Heart left ventricle (tissue), 16 donors: Measurements from ENCODE around the gene HOXB8. TPM values are rescaled to one million over a fixed set of nuclear protein-coding genes. Genes with fewer than 3 reads are reported as not detected.

Source experiments
- ATAC-seq, 4 donors: fragments of 200-7000 bp; cut with Tn5 transposase; one replicate each; pipeline ENCODE4 v1.9.1; 2020 to 2022; ENCODE audit warnings: moderate library complexity in 4 of 4, mild to moderate bottlenecking in 3 of 4, moderate number of reproducible peaks in 1 of 4
- DNase-seq, 5 donors: peaks; one replicate each; pipeline ENCODE4 v3.0.0-alpha.2; 2020
- H3K27ac ChIP-seq, 12 donors: fragments of 200-600 bp; sonication (generic) in 4 of 12; one replicate each; pipeline versions ENCODE4 v1.5.0 to v1.8.0; 2016 to 2022; ENCODE audit warnings: mild to moderate bottlenecking in 2 of 12
- H3K27me3 ChIP-seq, 9 donors: fragments of 200-600 bp; sonication (generic) in 2 of 9; one replicate each; pipeline versions ENCODE4 v1.5.1 to v1.8.0; 2016 to 2022; ENCODE audit warnings: mild to moderate bottlenecking in 3 of 9
- H3K36me3 ChIP-seq, 9 donors: fragments of 200-600 bp; sonication (generic) in 2 of 9; one replicate each; pipeline versions ENCODE4 v1.5.0 to v1.8.0; 2018 to 2022; ENCODE audit warnings: mild to moderate bottlenecking in 2 of 9
- H3K4me1 ChIP-seq, 12 donors: fragments of 200-600 bp; sonication (generic) in 4 of 12; one replicate each; pipeline versions ENCODE4 v1.5.0 to v1.8.0; 2016 to 2022; ENCODE audit warnings: mild to moderate bottlenecking in 3 of 12
- H3K4me3 ChIP-seq, 12 donors: fragments of 200-600 bp; sonication (generic) in 4 of 12; one replicate each; pipeline versions ENCODE4 v1.5.0 to v1.8.0; 2017 to 2022; ENCODE audit warnings: mild to moderate bottlenecking in 9 of 12, moderate library complexity in 4 of 12
- H3K9me3 ChIP-seq, 12 donors: fragments of 200-600 bp; sonication (generic) in 4 of 12; one replicate each; pipeline versions ENCODE4 v1.5.0 to v1.8.0; 2016 to 2022; ENCODE audit warnings: mild to moderate bottlenecking in 1 of 12
- CTCF ChIP-seq, 12 donors: fragments of 200-600 bp; sonication (generic) in 4 of 12; IDR thresholded peaks; one replicate each; pipeline versions ENCODE4 v1.5.0 to v1.8.0; 2018 to 2022; ENCODE audit warnings: antibody characterized with exemption in 12 of 12, mild to moderate bottlenecking in 5 of 12
- POLR2A ChIP-seq, 2 donors: fragments of 450-650 bp; IDR thresholded peaks; one replicate each; pipeline ENCODE4 v1.6.1; 2017; ENCODE audit warnings: antibody characterized with exemption in 2 of 2, mild to moderate bottlenecking in 2 of 2, moderate library complexity in 2 of 2
- WGBS, 4 donors: extraction: QIAGEN DNeasy Blood & Tissue Kit in 2 of 4; methylation state at CpG; one replicate each; pipeline versions ENCODE4 v1.1.5 to v1.1.7; 2013 to 2018; 5-methylcytosine and 5-hydroxymethylcytosine counted together
- intact Hi-C, 10 donors: fragments of 100-400 bp; cut with DNase I; formaldehyde crosslinking; loops; one replicate each; pipeline versions ENCODE4 v1.11.1 to v1.14.2; 2022
- polyA plus RNA-seq, 2 donors: library from polyadenylated mRNA; stranded (reverse); fragments of 200-250 nt; gene quantifications; one replicate each; pipeline ENCODE4 v1.2.3, GENCODE V29; 2013
- total RNA-seq, 9 donors: library from RNA; depleted of rRNA in 2 of 9; stranded (reverse); fragments of >200 nt in 2 of 9; fragmentation: NEBNext Ultra II Directional in 3 of 9; extraction: Animal tissue kit (Norgen Biotek cat#: 25700) in 3 of 9; gene quantifications; one replicate each; pipeline versions ENCODE4 v1.1.0 to v1.2.4, GENCODE V29; 2016 to 2023
- donor health status: ischemic (EF 13 %, LVEDD 7.1; RV severe dilation, severe dysfunction).
- donor health status: healthy with polysubstance abuse.
- donor health status: DM: no; HTN: yes; CAD: no.
- donor health status: DM: no; HTN: no; CAD: no.
- donor health status: ischemic (EF 25% LVEDD 6.9; RV normal size, moderate dysfunction).
- donor health status: ischemic (EF 25% LVEDD 5.7; RV mildly dilated, moderate dysfunction).
- donor health status: healthy.
- donor health status: DM: yes; HTN: yes; CAD: no.
- donor health status: ischemic (EF 35%, LVEDD 5.7; RV mildly dilated, moderate dysfunction).
- donor health status: nonischemic (EF 11% LVEDD 7.7; RV severe dilation, severe dysfunction).
- donor health status: DM: yes; HTN: yes; CAD: no.
- donor health status: PGD.
- donor health status: ischemic (EF 29% LVEDD 5.4; RV normal size, mild dysfunction).
- donor health status: nonischemic (EF 23%, LVEDD 6.1; RV moderate dilation, normal function).

Gene HOXB8
- total and polyA plus RNA-seq, 11 donors = not detected

DNA sequence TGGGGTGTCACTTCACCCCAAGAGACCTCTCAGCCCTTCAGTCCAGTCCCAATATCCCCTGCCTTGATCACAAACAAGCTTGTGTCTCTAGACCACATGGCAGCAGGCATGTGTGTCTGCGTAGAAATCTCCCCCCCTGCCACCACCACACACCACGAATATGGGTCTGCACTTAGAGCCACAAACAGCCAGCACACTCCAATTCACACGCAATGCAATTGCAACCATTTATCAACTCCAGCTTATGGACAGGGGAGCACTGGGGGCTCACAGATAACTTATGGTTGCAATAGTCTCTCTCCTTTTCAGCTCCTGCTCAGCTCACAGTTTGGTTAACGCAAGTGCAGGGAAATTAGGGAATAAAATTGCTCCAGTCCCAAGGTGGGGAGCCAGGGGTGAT lies 8.5 kb upstream of the HOXB8 start:
- ATAC-seq = no peak
- no peak overlapping the region for H3K4me3 ChIP-seq
- no peaks in the 10 kb centered on the region for H3K36me3 ChIP-seq
- no peaks in the 10 kb centered on the region for H3K9me3 ChIP-seq
- peaks cover 7 to 30% (median 21%) of the 10 kb centered on the region in 12 donors for H3K4me1 ChIP-seq
- intact Hi-C loops = loop anchor here in 2 of 10 donors (5.0 to 10.0 kb wide), 2 partner anchors 271 to 459 kb away; no protein-coding TSS in a partner anchor
- DNase-seq = no peak
- no peak overlapping the region for H3K27ac ChIP-seq
- WGBS, 4 donors = 13 to 24% (median 17%) methylated on average over 4 of the region's 4 CpGs
- peaks cover 81 to 100% (median 99%) of the 10 kb centered on the region in 9 donors for H3K27me3 ChIP-seq
- TF ChIP-seq POLR2A (IDR thresholded peaks at IDR 0.05) (no peak), CTCF (IDR thresholded peaks at IDR 0.05) (no peak)

GRCh38 chr17:48622857-48623256 lies 7.8 kb upstream of the HOXB8 start:
- H3K9me3 ChIP-seq = no peaks in the 10 kb centered on the region
- no peak for TF ChIP-seq CTCF (IDR thresholded peaks at IDR 0.05)
- no peak for TF ChIP-seq POLR2A (IDR thresholded peaks at IDR 0.05)
- intact Hi-C loops = loop anchor here in 2 of 10 donors (5.0 to 10.0 kb wide), 2 partner anchors 271 to 458 kb away; no protein-coding TSS in a partner anchor
- H3K27ac ChIP-seq = no peak overlapping the region
- peaks cover 79 to 100% (median 99%) of the 10 kb centered on the region in 9 donors for H3K27me3 ChIP-seq
- H3K4me1 ChIP-seq = peaks cover 7 to 36% (median 21%) of the 10 kb centered on the region in 12 donors
- ATAC-seq (no peak), DNase-seq (no peak)
- no peak overlapping the region for H3K4me3 ChIP-seq
- no peaks in the 10 kb centered on the region for H3K36me3 ChIP-seq
- WGBS, 4 donors = 11 to 20% (median 15%) methylated on average over 11 of the region's 11 CpGs

GRCh38 chr17:48621410-48622392 lies 6.6 kb upstream of the HOXB8 start:
- ATAC-seq = no peak
- Histone ChIP-seq H3K27ac (no peak overlapping the region), H3K9me3 (no peaks in the 10 kb centered on the region), H3K4me1 (peaks cover 7 to 34% (median 19%) of the 10 kb centered on the region in 12 donors), H3K27me3 (peaks cover 79 to 100% (median 99%) of the 10 kb centered on the region in 9 donors), H3K36me3 (no peaks in the 10 kb centered on the region), H3K4me3 (no peak overlapping the region)
- 11 to 16% (median 14%) methylated on average over 41 of the region's 41 CpGs for WGBS, 4 donors
- no peak for DNase-seq
- no peak for TF ChIP-seq POLR2A (IDR thresholded peaks at IDR 0.05)
- no peak for TF ChIP-seq CTCF (IDR thresholded peaks at IDR 0.05)
- intact Hi-C loops = loop anchor here in 2 of 10 donors (5.0 to 10.0 kb wide), 2 partner anchors 269 to 457 kb away; no protein-coding TSS in a partner anchor
